ENCODE results near the gene THSD7B.

DNA sequence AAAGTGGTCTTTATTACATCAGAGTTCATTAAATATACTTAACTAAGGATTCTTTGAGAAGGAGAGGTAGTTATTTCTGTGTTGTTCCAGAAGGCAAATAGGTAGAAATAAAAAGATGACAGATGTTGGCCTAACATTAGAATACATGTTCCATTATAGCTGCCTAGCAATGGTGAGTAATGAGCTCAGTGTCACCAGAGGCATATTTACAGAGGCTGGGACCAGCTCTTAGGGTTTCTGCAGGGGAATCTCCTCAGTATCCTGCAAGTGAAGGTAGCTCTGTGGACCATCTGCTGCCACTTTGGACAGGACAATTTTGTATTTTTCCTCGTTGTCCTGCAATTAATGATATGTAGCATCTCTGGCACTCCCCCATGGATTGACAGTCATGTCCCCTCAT is 416.0 kb downstream of the THSD7B start:
- TF ChIP-seq, protein P1, sequence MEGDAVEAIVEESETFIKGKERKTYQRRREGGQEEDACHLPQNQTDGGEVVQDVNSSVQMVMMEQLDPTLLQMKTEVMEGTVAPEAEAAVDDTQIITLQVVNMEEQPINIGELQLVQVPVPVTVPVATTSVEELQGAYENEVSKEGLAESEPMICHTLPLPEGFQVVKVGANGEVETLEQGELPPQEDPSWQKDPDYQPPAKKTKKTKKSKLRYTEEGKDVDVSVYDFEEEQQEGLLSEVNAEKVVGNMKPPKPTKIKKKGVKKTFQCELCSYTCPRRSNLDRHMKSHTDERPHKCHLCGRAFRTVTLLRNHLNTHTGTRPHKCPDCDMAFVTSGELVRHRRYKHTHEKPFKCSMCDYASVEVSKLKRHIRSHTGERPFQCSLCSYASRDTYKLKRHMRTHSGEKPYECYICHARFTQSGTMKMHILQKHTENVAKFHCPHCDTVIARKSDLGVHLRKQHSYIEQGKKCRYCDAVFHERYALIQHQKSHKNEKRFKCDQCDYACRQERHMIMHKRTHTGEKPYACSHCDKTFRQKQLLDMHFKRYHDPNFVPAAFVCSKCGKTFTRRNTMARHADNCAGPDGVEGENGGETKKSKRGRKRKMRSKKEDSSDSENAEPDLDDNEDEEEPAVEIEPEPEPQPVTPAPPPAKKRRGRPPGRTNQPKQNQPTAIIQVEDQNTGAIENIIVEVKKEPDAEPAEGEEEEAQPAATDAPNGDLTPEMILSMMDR (IDR thresholded peaks at IDR 0.05): no peak
- TF ChIP-seq EP300 (IDR thresholded peaks at IDR 0.05; ENCODE audit: low read depth): no peak
- no peak for TF ChIP-seq POLR2AphosphoS5 (IDR thresholded peaks at IDR 0.05)
